HepG2 (cell line): Measurements from ENCODE around the gene COPS3.

Experiments used
- CTCF ChIP-seq: sonication (generic); formaldehyde crosslinking; IDR thresholded peaks from 2 replicates; pipeline ENCODE4 v1.5.0; 2020; ENCODE audit warnings: mild to moderate bottlenecking, missing genetic modification reagents, moderate library complexity
- DR1 ChIP-seq: sonication (generic); formaldehyde crosslinking; IDR thresholded peaks from 2 replicates; pipeline ENCODE4 v1.8.0; 2021; ENCODE audit warnings: mild to moderate bottlenecking, missing genetic modification reagents, inconsistent platforms
- EP300 ChIP-seq, 3 experiments: sonication (generic) in 1 of 3; formaldehyde crosslinking in 1 of 3; IDR thresholded peaks; 2 replicates each; pipeline versions ENCODE4 v1.5.1 to v1.6.1; 2011 to 2020; ENCODE audit warnings: low read depth in 2 of 3, low read length in 2 of 3, borderline replicate concordance in 1 of 3, improper control_type of control experiment in 1 of 3, mild to moderate bottlenecking in 1 of 3, missing genetic modification reagents in 1 of 3, moderate library complexity in 1 of 3
- IKZF4 ChIP-seq: sonication (generic); formaldehyde crosslinking; IDR thresholded peaks from 2 replicates; pipeline ENCODE4 v1.5.1; 2020; ENCODE audit warnings: borderline replicate concordance, mild to moderate bottlenecking, low read depth, missing genetic modification reagents; ENCODE audit errors: not compliant biosample characterization
- PAX8 ChIP-seq: sonication (generic); formaldehyde crosslinking; IDR thresholded peaks from 2 replicates; pipeline ENCODE4 v1.8.0; 2022; ENCODE audit warnings: mild to moderate bottlenecking, missing genetic modification reagents, borderline replicate concordance
- PBX3 ChIP-seq: sonication (generic); formaldehyde crosslinking; IDR thresholded peaks from 2 replicates; pipeline ENCODE4 v1.8.1; 2023; ENCODE audit warnings: missing genetic modification reagents, inconsistent platforms, borderline replicate concordance
- RAD21 ChIP-seq: fragments of 450-650 bp; formaldehyde crosslinking; IDR thresholded peaks from 2 replicates; pipeline ENCODE4 v1.5.0; 2020; ENCODE audit warnings: mild to moderate bottlenecking
- SMC3 ChIP-seq: IDR thresholded peaks from 2 replicates; pipeline ENCODE4 v1.6.1; 2011; ENCODE audit warnings: low read length, improper control_type of control experiment
- ZHX1 ChIP-seq: sonication (generic); formaldehyde crosslinking; IDR thresholded peaks from 2 replicates; pipeline ENCODE4 v1.8.1; 2022; ENCODE audit warnings: low read depth, mild to moderate bottlenecking, missing genetic modification reagents
- ZNF138 ChIP-seq: sonication (generic); formaldehyde crosslinking; IDR thresholded peaks from 2 replicates; pipeline ENCODE4 v1.5.0; 2020; ENCODE audit warnings: mild to moderate bottlenecking, low read depth, missing genetic modification reagents

GRCh38 chr17:17228521-17229279 lies 52.3 kb downstream of the COPS3 start:
- TF ChIP-seq PBX3 (CRISPR knock-in tag): no peak
- no peak for TF ChIP-seq RAD21 (CRISPR knock-in tag)
- no peak for TF ChIP-seq ZHX1 (CRISPR knock-in tag)
- TF ChIP-seq EP300 (IDR thresholded peaks at IDR 0.05; ENCODE audit: low read depth in 2 of 2, low read length in 2 of 2): no peak
- no peak for TF ChIP-seq EP300 (CRISPR knock-in tag; IDR thresholded peaks at IDR 0.05; ENCODE audit: borderline replicate concordance)
- no peak for TF ChIP-seq DR1 (CRISPR knock-in tag)
- no peak for TF ChIP-seq IKZF4 (CRISPR knock-in tag)
- TF ChIP-seq PAX8 (CRISPR knock-in tag): no peak
- TF ChIP-seq CTCF: no peak
- no peak for TF ChIP-seq ZNF138 (CRISPR knock-in tag)
- TF ChIP-seq SMC3: no peak
